ENCODE results near the gene FBXW12. TPM values are rescaled to one million over a fixed set of nuclear protein-coding genes. Genes with fewer than 3 reads are reported as not detected.

Gene FBXW12
- total RNA-seq, 2 experiments from 2014 or later: 0.11 to 0.16 TPM

GRCh38 chr3:48410205-48411040, 38.4 kb downstream of the FBXW12 start:
- ChIA-PET CTCF (interaction anchor here (0.7 to 5.7 kb wide), 2 partner anchors 23 to 26 kb away, joined by 3 to 45 read pairs; no protein-coding TSS in a partner anchor), POLR2A (no interaction called here)

GRCh38 chr3:48411041-48411588, 39.1 kb downstream of the FBXW12 start:
- Mint-ChIP-seq H3K27me3 (no peaks in the 10 kb centered on the region), H3K27ac (no peak overlapping the region), H3K4me3 (no peak overlapping the region), H3K4me1 (no peaks in the 10 kb centered on the region), H3K9me3 (ENCODE audit: low read depth) (no peaks in the 10 kb centered on the region), H3K36me3 (ENCODE audit: low read depth) (no peaks in the 10 kb centered on the region)
- POLR2A ChIA-PET: no interaction called here
- ATAC-seq (no peak), DNase-seq (no peak)
- intact Hi-C loops (cut with DNase I, micrococcal nuclease): no loop called here
- CTCF ChIA-PET: interaction anchor here (0.6 to 5.7 kb wide), 4 partner anchors 10 to 257 kb away, joined by 3 to 45 read pairs (median 5); no protein-coding TSS in a partner anchor

More at GRCh38 chr3:48410205-48411040, 38.4 kb downstream of the FBXW12 start:
- Mint-ChIP-seq H3K9me3 (ENCODE audit: low read depth) (no peaks in the 10 kb centered on the region), H3K4me3 (no peak overlapping the region), H3K27me3 (no peaks in the 10 kb centered on the region), H3K4me1 (no peaks in the 10 kb centered on the region), H3K36me3 (ENCODE audit: low read depth) (no peaks in the 10 kb centered on the region), H3K27ac (no peak overlapping the region)
- ATAC-seq: no peak
- DNase-seq: peak; percentile 1
- intact Hi-C loops (cut with DNase I, micrococcal nuclease): no loop called here

GRCh38 chr3:48411606-48412374, 39.8 kb downstream of the FBXW12 start:
- CTCF ChIA-PET: interaction anchor here (0.6 to 5.7 kb wide), 4 partner anchors 11 to 256 kb away, joined by 3 to 45 read pairs (median 8); no protein-coding TSS in a partner anchor
- no peak for DNase-seq
- H3K27ac Mint-ChIP-seq: no peak overlapping the region
- intact Hi-C loops (cut with DNase I, micrococcal nuclease): no loop called here
- no peaks in the 10 kb centered on the region for H3K4me1 Mint-ChIP-seq
- ATAC-seq: no peak
- no peaks in the 10 kb centered on the region for H3K36me3 Mint-ChIP-seq (ENCODE audit: low read depth)
- no peak overlapping the region for H3K4me3 Mint-ChIP-seq
- H3K9me3 Mint-ChIP-seq (ENCODE audit: low read depth): no peaks in the 10 kb centered on the region
- POLR2A ChIA-PET: no interaction called here
- H3K27me3 Mint-ChIP-seq: no peaks in the 10 kb centered on the region

GRCh38 chr3:48412375-48413001, 40.5 kb downstream of the FBXW12 start:
- Mint-ChIP-seq H3K27me3 (no peaks in the 10 kb centered on the region), H3K27ac (no peak overlapping the region), H3K4me1 (no peaks in the 10 kb centered on the region), H3K4me3 (no peak overlapping the region), H3K9me3 (ENCODE audit: low read depth) (no peaks in the 10 kb centered on the region), H3K36me3 (ENCODE audit: low read depth) (no peaks in the 10 kb centered on the region)
- CTCF ChIA-PET: interaction anchor here (0.6 to 2.6 kb wide), 3 partner anchors 11 to 327 kb away, joined by 3 to 8 read pairs (median 7); no protein-coding TSS in a partner anchor
- intact Hi-C loops (cut with DNase I, micrococcal nuclease): no loop called here
- DNase-seq (no peak), ATAC-seq (no peak)
- POLR2A ChIA-PET: no interaction called here

GRCh38 chr3:48413086-48413485, 41.1 kb downstream of the FBXW12 start:
- ChIA-PET CTCF (interaction anchor here (0.6 to 2.6 kb wide), 3 partner anchors 12 to 326 kb away, joined by 3 to 8 read pairs (median 7); no protein-coding TSS in a partner anchor), POLR2A (no interaction called here)
- no peaks in the 10 kb centered on the region for H3K4me1 Mint-ChIP-seq
- ATAC-seq: no peak
- no peaks in the 10 kb centered on the region for H3K27me3 Mint-ChIP-seq
- no peak overlapping the region for H3K27ac Mint-ChIP-seq
- no peak for DNase-seq
- H3K36me3 Mint-ChIP-seq (ENCODE audit: low read depth): no peaks in the 10 kb centered on the region
- no peak overlapping the region for H3K4me3 Mint-ChIP-seq
- intact Hi-C loops (cut with DNase I, micrococcal nuclease): no loop called here
- H3K9me3 Mint-ChIP-seq (ENCODE audit: low read depth): no peaks in the 10 kb centered on the region

- intact Hi-C loops (cut with DNase I, micrococcal nuclease): no loop called here
Observed at GRCh38 chr3:48413611-48414010, 41.6 kb downstream of the FBXW12 start.

GRCh38 chr3:48414376-48415250, 42.6 kb downstream of the FBXW12 start:
- H3K27ac Mint-ChIP-seq: no peak overlapping the region
- no peaks in the 10 kb centered on the region for H3K36me3 Mint-ChIP-seq (ENCODE audit: low read depth)
- ATAC-seq: no peak
- POLR2A ChIA-PET: no interaction called here
- H3K4me1 Mint-ChIP-seq: no peaks in the 10 kb centered on the region
- CTCF ChIA-PET: interaction anchor here (0.5 to 2.6 kb wide), 4 partner anchors 14 to 1599 kb away, joined by 3 to 12 read pairs (median 6); no protein-coding TSS in a partner anchor
- intact Hi-C loops (cut with DNase I, micrococcal nuclease): no loop called here
- H3K27me3 Mint-ChIP-seq: no peaks in the 10 kb centered on the region
- no peak overlapping the region for H3K4me3 Mint-ChIP-seq
- H3K9me3 Mint-ChIP-seq (ENCODE audit: low read depth): no peaks in the 10 kb centered on the region
- no peak for DNase-seq

More at GRCh38 chr3:48413611-48414010, 41.6 kb downstream of the FBXW12 start:
- H3K27ac Mint-ChIP-seq: no peak overlapping the region
- H3K4me1 Mint-ChIP-seq: no peaks in the 10 kb centered on the region
- H3K9me3 Mint-ChIP-seq (ENCODE audit: low read depth): no peaks in the 10 kb centered on the region
- DNase-seq: no peak
- ATAC-seq: no peak
- no peaks in the 10 kb centered on the region for H3K36me3 Mint-ChIP-seq (ENCODE audit: low read depth)
- no peak overlapping the region for H3K4me3 Mint-ChIP-seq
- ChIA-PET POLR2A (no interaction called here), CTCF (interaction anchor here (2.6 kb wide), 1 partner anchor 22 kb away, joined by 8 read pairs; no protein-coding TSS in a partner anchor)
- H3K27me3 Mint-ChIP-seq: no peaks in the 10 kb centered on the region

GRCh38 chr3:48415251-48415953, 43.4 kb downstream of the FBXW12 start:
- Mint-ChIP-seq H3K4me1 (no peaks in the 10 kb centered on the region), H3K27me3 (no peaks in the 10 kb centered on the region), H3K4me3 (no peak overlapping the region), H3K27ac (no peak overlapping the region), H3K9me3 (ENCODE audit: low read depth) (no peaks in the 10 kb centered on the region), H3K36me3 (ENCODE audit: low read depth) (no peaks in the 10 kb centered on the region)
- POLR2A ChIA-PET: no interaction called here
- DNase-seq (no peak), ATAC-seq (no peak)
- intact Hi-C loops (cut with DNase I, micrococcal nuclease): no loop called here
- CTCF ChIA-PET: interaction anchor here (0.5 to 2.5 kb wide), 3 partner anchors 15 to 21 kb away, joined by 3 to 12 read pairs (median 6); no protein-coding TSS in a partner anchor

- H3K9me3 Mint-ChIP-seq (ENCODE audit: low read depth): no peaks in the 10 kb centered on the region
- DNase-seq (no peak), ATAC-seq (no peak)
- H3K27me3 Mint-ChIP-seq: no peaks in the 10 kb centered on the region
- no peak overlapping the region for H3K27ac Mint-ChIP-seq
- intact Hi-C loops (cut with DNase I, micrococcal nuclease): no loop called here
- no peaks in the 10 kb centered on the region for H3K4me1 Mint-ChIP-seq
- no peak overlapping the region for H3K4me3 Mint-ChIP-seq
- H3K36me3 Mint-ChIP-seq (ENCODE audit: low read depth): no peaks in the 10 kb centered on the region
- ChIA-PET CTCF (interaction anchor here (0.6 to 2.5 kb wide), 3 partner anchors 15 to 109 kb away, joined by 3 to 12 read pairs (median 6); no protein-coding TSS in a partner anchor), POLR2A (no interaction called here)
Observed at GRCh38 chr3:48416091-48416505, 44.1 kb downstream of the FBXW12 start.

GRCh38 chr3:48416546-48416945, 44.5 kb downstream of the FBXW12 start:
- ATAC-seq (no peak), DNase-seq (no peak)
- CTCF ChIA-PET: interaction anchor here (0.6 to 2.5 kb wide), 3 partner anchors 16 to 110 kb away, joined by 3 to 12 read pairs (median 6); no protein-coding TSS in a partner anchor
- POLR2A ChIA-PET: no interaction called here
- H3K27me3 Mint-ChIP-seq: no peaks in the 10 kb centered on the region
- H3K9me3 Mint-ChIP-seq (ENCODE audit: low read depth): no peaks in the 10 kb centered on the region
- intact Hi-C loops (cut with DNase I, micrococcal nuclease): no loop called here
- no peaks in the 10 kb centered on the region for H3K4me1 Mint-ChIP-seq
- no peaks in the 10 kb centered on the region for H3K36me3 Mint-ChIP-seq (ENCODE audit: low read depth)
- H3K27ac Mint-ChIP-seq: no peak overlapping the region
- no peak overlapping the region for H3K4me3 Mint-ChIP-seq

Data from activated CD4-positive, alpha-beta T cell treated with anti-CD3 and anti-CD28 coated beads for 36 hours (primary cell).